Subcutaneous abdominal adipose tissue (tissue), 5 donors: ENCODE results near the gene PHPT1.

ENCODE experiments used
- H3K27ac ChIP-seq: one replicate; pipeline ENCODE4 v1.7.0; 2013; ENCODE audit warnings: low read depth, mild to moderate bottlenecking, inconsistent platforms, low read length, moderate library complexity
- H3K27me3 ChIP-seq, 5 donors: one replicate each; pipeline ENCODE4 v1.7.0; 2013; ENCODE audit warnings: low read length in 5 of 5, inconsistent platforms in 1 of 5; ENCODE audit not compliant: control insufficient read depth in 5 of 5, insufficient read depth in 4 of 5
- H3K36me3 ChIP-seq, 5 donors: one replicate each; pipeline ENCODE4 v1.7.0; 2013; ENCODE audit warnings: low read length in 5 of 5; ENCODE audit not compliant: control insufficient read depth in 5 of 5, insufficient read depth in 5 of 5
- H3K4me1 ChIP-seq, 5 donors: one replicate each; pipeline ENCODE4 v1.7.0; 2013; ENCODE audit warnings: low read length in 5 of 5, mild to moderate bottlenecking in 3 of 5, moderate library complexity in 1 of 5; ENCODE audit not compliant: control insufficient read depth in 5 of 5, insufficient read depth in 5 of 5
- H3K4me3 ChIP-seq, 5 donors: one replicate each; pipeline ENCODE4 v1.7.0; 2013; ENCODE audit warnings: low read length in 5 of 5, low read depth in 1 of 5
- H3K9ac ChIP-seq, 5 donors: one replicate each; pipeline ENCODE4 v1.7.0; 2013; ENCODE audit warnings: low read length in 5 of 5, mild to moderate bottlenecking in 4 of 5, moderate library complexity in 3 of 5
- H3K9me3 ChIP-seq, 5 donors: one replicate each; pipeline ENCODE4 v1.7.0; 2013; ENCODE audit warnings: low read length in 5 of 5; ENCODE audit not compliant: control insufficient read depth in 5 of 5
- donor health status: healthy.
- donor health status: healthy.
- donor health status: healthy.
- donor health status: healthy.
- donor health status: healthy.

Gene PHPT1

DNA sequence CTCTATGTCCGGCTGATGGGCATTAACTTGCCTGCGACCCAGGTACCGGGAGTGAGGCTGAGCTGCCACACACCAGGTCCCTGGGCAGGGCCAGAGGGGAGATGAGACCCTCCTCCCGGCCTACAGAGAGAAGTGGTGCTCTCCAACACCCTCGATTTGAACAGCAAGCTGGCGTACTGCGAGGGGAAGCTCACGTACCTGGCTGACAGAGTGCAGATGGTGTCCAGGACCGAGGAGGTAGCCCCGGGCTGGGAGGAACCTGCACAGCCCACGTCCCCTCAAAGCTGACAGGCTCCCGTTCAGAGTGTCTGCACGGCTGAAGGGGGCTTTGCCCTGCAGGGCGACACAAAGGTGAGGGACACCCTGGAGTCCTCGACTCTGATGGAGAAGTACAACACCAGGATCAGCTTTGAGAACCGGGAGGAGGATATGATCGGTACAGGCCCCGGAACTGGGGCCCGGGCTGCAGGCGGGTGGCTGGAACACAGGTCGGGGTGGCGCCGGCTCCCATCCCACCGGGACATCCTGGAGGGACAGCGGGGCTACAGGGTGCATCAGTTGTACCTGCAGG lies 42.5 kb upstream of the PHPT1 start:
- Histone ChIP-seq H3K36me3 (peaks cover 0 to 14% (median 4%) of the 10 kb centered on the region in 5 donors), H3K27me3 (peaks cover 7 to 8% (median 7%) of the 10 kb centered on the region in 5 donors), H3K4me1 (peaks cover 0 to 37% (median 33%) of the 10 kb centered on the region in 5 donors), H3K27ac (peak overlapping the region; percentile 62), H3K9me3 (no peaks in the 10 kb centered on the region), H3K9ac (peak overlapping the region in 4 of 5 donors; percentile 73 to 87 (median 78)), H3K4me3 (peak overlapping the region in 4 of 5 donors; percentile 74 to 92 (median 83))

DNA sequence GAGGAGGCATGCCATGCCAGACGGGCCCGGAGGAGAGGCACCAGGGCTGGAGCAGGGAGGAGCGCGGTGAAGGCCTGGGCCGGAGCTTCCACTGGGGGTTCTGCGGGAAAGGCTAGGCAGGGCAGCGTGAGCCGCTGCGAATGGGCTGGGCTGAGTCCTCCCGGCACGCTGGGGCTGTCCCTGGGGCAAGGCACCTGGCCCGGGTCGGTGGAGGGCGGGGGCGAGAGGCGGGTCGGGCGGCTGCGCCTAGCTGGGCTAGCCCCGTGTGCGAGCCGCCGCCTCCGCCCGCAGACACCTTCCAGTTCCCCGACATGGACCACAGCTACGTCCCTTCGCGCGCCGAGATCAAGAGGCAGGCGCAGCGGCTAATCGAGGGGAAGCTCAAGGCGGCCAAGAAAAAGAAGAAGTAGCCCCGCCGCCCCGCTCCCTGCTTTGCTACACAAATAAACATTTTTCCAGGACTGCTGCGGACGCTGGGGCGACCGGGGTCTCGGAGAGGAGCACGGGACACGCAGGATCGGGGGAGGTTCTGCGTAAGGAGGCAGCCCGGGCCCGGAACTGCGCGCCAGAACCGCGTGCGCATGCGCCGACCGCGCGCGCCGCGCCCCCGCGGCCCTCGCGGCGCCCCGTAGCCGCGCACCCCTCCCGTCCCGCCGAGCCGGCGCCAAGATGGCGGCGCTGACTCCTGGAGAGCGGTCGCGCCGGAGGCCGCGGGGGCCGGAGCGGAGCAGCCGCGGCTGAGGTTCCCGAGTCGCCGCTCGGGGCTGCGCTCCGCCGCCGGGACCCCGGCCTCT lies 41.7 kb upstream of the PHPT1 start, which contains the start of gene RABL6:
TSS of gene RABL6 (plus strand) at position 668 of the 794 bp plus-strand sequence. CDS start 249 bp downstream, outside the sequence.
- peaks cover under 1 to 1% (median under 1%) of the 10 kb centered on the region in 5 donors for H3K27me3 ChIP-seq
- peaks cover 0 to 38% (median 33%) of the 10 kb centered on the region in 5 donors for H3K4me1 ChIP-seq
- peaks cover 0 to 15% (median 4%) of the 10 kb centered on the region in 5 donors for H3K36me3 ChIP-seq

DNA sequence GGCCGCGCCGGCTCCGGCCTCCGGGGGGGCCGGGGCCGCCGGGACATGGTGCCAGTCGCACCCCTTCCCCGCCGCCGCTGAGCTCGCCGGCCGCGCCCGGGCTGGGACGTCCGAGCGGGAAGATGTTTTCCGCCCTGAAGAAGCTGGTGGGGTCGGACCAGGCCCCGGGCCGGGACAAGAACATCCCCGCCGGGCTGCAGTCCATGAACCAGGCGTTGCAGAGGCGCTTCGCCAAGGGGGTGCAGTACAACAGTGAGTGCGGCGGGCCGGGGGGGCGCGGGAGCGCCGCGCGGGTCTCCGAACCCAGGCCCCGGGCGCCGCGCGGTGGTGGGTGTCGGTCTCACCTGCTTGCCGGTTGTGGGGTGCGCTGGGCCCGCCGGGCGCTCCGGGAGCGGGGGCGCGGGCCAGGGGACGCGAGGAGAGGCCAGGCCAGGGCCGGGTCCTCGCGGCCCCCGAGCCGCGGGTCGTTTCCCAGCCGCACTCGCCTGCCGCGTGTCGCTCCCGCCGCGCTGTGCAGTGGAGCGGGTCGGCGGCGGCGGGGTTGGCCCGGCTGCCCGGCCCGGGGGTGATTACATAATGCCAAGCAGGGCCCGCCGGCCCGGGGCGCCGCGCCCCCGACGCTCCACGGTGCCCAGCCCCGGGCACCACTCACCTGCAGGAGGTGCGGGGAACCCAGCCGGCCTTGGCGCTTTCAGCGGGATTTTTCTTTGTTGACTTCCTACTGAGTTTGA lies 41.0 kb upstream of the PHPT1 start:
- Histone ChIP-seq H3K27ac (no peak overlapping the region), H3K36me3 (peaks cover 0 to 23% (median 7%) of the 10 kb centered on the region in 5 donors), H3K9ac (peak overlapping the region; percentile 22 to 87 (median 80))

More for the DNA sequence above, 41.7 kb upstream of the PHPT1 start, which contains the start of gene RABL6:
- H3K4me3 ChIP-seq: peak within 1 kb of the TSS; percentile 74 to 92 (median 81)
- no peaks in the 10 kb centered on the region for H3K9me3 ChIP-seq
- peak within 1 kb of the TSS; percentile 62 for H3K27ac ChIP-seq
- H3K9ac ChIP-seq: peak within 1 kb of the TSS; percentile 22 to 87 (median 80)

DNA sequence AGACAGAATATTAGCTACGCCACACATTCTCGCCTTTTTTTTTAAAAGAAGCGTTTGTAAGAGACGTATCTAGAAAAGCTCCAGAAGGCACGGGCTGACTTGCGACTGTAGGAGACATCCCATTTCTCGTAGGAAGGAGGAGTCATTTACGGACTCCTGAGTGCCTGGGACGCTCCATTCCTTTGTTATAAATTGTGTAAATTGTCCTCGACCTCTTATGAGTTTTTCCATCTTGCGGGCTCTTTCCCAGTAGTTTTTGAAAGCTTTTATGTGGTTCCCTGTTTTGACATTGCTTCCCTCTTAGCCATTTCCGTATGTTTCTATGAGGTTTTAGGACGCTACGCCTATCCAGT lies 40.4 kb upstream of the PHPT1 start:
- H3K4me3 ChIP-seq: peak overlapping the region; percentile 74 to 92 (median 81)
- peaks cover 0 to 38% (median 33%) of the 10 kb centered on the region in 5 donors for H3K4me1 ChIP-seq
- H3K9ac ChIP-seq: peak overlapping the region; percentile 22 to 87 (median 80)
- H3K27me3 ChIP-seq: no peaks in the 10 kb centered on the region
- peaks cover 0 to 23% (median 7%) of the 10 kb centered on the region in 5 donors for H3K36me3 ChIP-seq
- no peaks in the 10 kb centered on the region for H3K9me3 ChIP-seq
- H3K27ac ChIP-seq: no peak overlapping the region

More for the DNA sequence above, 41.0 kb upstream of the PHPT1 start:
- H3K27me3 ChIP-seq: no peaks in the 10 kb centered on the region
- peak overlapping the region; percentile 74 to 92 (median 81) for H3K4me3 ChIP-seq
- no peaks in the 10 kb centered on the region for H3K9me3 ChIP-seq
- peaks cover 0 to 38% (median 33%) of the 10 kb centered on the region in 5 donors for H3K4me1 ChIP-seq

DNA sequence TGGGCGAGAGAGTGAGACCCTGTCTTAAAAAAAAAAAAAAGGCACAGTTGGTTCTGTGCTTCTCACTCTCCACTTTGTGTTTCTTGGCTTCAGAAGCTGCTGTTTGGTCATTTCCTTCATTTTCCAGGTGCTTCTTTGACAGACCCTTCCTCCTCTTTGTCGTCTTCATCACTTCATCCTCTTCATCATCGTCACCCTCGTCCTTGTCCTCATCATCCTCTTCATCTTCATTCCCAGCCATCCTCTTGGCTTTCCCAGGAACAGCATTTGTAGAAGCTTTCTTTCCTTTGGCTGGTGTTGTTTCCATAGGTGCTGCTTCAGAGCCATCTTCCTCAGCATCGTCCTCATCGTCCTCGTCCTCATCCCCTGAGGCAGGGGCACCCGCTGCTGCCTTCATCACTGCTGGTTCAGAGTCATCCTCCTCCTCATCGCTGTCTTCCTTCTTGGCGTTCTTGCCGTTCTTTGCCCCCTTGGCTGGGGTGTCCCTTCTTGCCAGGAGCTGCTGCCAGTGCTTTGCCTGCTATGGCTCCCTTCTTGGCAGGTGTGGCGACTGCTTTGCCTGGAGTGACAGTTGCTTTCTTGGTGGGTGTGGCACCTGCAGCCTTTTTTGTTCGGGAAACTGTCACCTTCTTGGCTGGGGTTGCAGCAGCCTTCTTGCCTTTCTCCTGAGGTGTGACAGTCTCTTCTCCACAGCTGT lies 34.3 kb upstream of the PHPT1 start:
- Histone ChIP-seq H3K9ac (no peak overlapping the region), H3K36me3 (peaks cover 0 to 18% (median 8%) of the 10 kb centered on the region in 5 donors)

DNA sequence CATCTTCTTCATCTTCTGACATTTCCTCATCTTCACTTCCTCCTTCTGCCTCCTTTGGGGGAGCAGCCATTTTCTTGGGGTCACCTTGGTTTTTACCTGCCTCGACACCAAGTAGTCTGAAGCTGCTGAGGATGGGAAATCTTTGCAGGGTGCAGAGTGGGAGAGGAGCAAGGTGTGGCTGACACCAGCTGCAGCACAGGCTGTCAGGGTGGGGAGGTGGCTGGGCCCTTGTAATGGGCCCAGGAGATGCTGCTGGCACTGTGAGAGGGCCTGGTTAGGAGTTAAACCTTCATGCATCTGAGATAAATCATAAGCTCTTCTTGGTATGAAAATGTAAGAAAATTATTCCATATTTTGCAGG lies 33.8 kb upstream of the PHPT1 start:
- Histone ChIP-seq H3K27me3 (no peaks in the 10 kb centered on the region), H3K9me3 (no peaks in the 10 kb centered on the region), H3K4me3 (no peak overlapping the region), H3K36me3 (peaks cover 0 to 18% (median 8%) of the 10 kb centered on the region in 5 donors), H3K4me1 (peaks cover 0 to 3% (median 0%) of the 10 kb centered on the region in 5 donors), H3K27ac (no peak overlapping the region), H3K9ac (no peak overlapping the region)

More for the DNA sequence above, 34.3 kb upstream of the PHPT1 start:
- no peak overlapping the region for H3K27ac ChIP-seq
- no peak overlapping the region for H3K4me3 ChIP-seq
- no peaks in the 10 kb centered on the region for H3K9me3 ChIP-seq
- no peaks in the 10 kb centered on the region for H3K27me3 ChIP-seq
- H3K4me1 ChIP-seq: peaks cover 0 to 9% (median 4%) of the 10 kb centered on the region in 5 donors

DNA sequence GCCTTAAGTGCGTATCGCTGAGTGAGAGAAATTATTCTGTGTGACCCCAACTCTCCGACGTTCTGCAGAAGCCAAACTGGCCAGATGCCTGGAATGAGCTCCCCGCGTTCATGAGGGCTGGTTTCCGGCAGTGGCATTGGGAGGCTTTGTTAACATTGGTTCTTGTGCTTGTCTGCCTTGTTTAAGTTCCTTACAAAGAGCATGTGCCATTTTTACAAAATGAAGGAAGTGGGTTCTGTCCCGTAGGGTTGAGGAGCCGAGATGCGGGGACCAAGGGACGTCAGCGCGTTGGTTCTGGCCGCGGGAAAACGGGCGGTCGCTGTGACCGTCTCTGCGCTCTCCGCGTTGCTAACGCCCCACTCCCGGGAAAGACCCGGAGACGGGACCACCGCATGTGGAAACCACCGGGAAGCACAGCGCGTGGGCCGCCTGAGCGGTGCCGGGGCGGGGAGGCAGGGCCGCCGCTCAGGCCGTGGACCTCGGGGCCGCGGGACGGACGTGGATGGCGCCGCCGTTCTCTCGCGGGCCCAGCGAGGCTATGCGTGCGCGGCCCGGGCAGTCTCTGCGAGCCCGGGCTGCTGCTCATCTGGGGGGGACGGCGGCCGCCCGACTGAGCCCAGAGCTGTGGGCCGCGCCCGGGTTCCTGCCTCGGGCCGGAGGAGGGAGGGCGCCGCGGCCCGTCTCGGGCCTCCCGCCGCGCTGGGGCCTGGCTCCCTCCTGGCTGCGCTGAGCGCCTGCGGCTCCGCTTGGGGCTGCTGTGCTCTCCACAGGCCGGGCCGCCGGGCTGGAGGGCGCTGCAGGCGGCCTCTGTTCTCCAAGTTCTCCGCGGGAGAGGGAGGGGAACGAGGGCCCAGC lies 28.0 kb upstream of the PHPT1 start:
- Histone ChIP-seq H3K36me3 (peaks cover 0 to 30% (median 25%) of the 10 kb centered on the region in 5 donors), H3K27ac (no peak overlapping the region), H3K9ac (peak overlapping the region in 4 of 5 donors; percentile 20 to 66 (median 38)), H3K9me3 (no peaks in the 10 kb centered on the region), H3K27me3 (no peaks in the 10 kb centered on the region), H3K4me3 (peak overlapping the region; percentile 33 to 63 (median 40)), H3K4me1 (peaks cover 2 to 12% (median 9%) of the 10 kb centered on the region in 5 donors)

DNA sequence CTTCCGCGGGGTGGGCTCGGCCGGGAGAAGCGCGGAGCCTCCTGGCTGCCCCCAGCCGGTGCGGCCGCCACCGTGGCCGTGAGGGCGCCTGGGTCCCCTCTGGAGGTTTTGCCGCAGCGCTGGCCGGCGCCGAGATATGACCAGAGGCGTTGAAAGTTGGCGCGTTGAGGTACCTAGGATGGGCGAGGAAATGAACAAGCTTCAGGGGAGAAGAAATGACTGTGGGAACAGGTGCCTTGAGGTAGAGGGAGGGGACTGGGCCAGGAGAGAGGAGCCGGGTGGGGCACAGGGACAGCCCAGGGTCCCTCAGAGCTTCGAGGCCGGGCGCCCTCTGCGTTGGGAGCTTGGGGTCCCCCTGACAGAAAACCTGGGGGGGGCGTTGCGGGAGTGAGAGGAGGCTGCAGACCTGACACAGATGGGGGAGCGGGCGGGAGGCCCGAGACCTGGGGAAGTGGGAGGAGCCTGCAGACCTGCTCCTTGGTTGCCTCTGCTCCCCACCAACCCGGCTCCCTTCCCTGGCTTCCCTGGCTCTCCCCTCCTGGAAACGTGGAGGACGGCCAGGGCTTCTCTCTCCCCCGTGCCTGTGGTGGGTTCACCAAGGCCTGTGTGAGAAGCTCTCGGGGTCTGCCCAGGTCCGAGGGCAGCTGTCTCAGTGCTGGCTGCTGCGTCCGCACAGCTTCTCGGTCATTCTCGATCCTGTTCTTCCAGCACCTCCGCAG lies 27.2 kb upstream of the PHPT1 start:
- Histone ChIP-seq H3K27me3 (no peaks in the 10 kb centered on the region), H3K36me3 (peaks cover 0 to 37% (median 31%) of the 10 kb centered on the region in 5 donors), H3K4me1 (peaks cover 2 to 12% (median 9%) of the 10 kb centered on the region in 5 donors), H3K27ac (no peak overlapping the region), H3K9ac (peak overlapping the region in 1 of 5 donors; percentile 20), H3K9me3 (no peaks in the 10 kb centered on the region), H3K4me3 (peak overlapping the region in 2 of 5 donors; percentile 59 to 63)
